ENCODE results near the gene FAM53A. TPM values are rescaled to one million over a fixed set of nuclear protein-coding genes. Genes with fewer than 3 reads are reported as not detected.

The FAM53A gene
- total RNA-seq, 1 donor from 2014 or later, result 4.3 TPM

DNA sequence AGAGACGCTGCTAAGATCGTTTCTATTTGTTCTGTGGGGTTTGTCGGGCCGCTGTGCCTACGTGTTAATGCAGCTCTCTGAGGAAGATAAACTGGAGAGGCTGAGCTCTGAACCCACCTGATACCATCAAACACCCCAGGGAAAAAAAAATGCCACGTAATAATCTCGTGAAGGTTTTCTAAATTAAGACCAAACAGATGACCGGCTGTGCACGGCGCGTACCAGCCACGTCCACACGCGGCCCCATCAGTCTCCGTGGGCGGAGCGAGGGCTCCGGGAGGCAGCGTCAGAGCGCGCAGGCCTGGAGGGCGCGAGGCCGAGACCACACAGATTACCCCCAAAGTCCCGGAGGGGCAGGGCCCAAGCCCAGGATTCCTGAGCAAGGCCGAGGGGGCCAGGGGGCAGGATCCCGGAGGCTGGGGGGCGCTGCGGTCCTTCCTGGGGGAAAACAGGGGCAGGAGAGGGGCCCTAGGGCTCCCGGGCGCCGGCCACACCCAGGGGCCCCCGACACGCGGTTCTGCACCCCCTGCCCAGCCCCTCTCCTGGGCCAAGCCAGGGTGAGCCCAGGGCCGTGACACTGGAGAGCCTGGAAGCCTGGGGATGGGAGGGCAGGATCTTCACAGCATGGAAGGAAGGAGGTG is 91.9 kb downstream of the FAM53A start:
- Mint-ChIP-seq H3K4me3 (no peak overlapping the region), H3K4me1 (peaks cover 11% of the 10 kb centered on the region), H3K36me3 (ENCODE audit: low read depth) (no peaks in the 10 kb centered on the region), H3K27me3 (ENCODE audit: low read depth) (peaks cover 16% of the 10 kb centered on the region), H3K27ac (ENCODE audit: unreplicated experiment) (no peak overlapping the region), H3K9me3 (peaks cover 11% of the 10 kb centered on the region)
- no peak for DNase-seq (ENCODE audit: low read depth, low spot score)
- TF ChIP-seq, protein P1, sequence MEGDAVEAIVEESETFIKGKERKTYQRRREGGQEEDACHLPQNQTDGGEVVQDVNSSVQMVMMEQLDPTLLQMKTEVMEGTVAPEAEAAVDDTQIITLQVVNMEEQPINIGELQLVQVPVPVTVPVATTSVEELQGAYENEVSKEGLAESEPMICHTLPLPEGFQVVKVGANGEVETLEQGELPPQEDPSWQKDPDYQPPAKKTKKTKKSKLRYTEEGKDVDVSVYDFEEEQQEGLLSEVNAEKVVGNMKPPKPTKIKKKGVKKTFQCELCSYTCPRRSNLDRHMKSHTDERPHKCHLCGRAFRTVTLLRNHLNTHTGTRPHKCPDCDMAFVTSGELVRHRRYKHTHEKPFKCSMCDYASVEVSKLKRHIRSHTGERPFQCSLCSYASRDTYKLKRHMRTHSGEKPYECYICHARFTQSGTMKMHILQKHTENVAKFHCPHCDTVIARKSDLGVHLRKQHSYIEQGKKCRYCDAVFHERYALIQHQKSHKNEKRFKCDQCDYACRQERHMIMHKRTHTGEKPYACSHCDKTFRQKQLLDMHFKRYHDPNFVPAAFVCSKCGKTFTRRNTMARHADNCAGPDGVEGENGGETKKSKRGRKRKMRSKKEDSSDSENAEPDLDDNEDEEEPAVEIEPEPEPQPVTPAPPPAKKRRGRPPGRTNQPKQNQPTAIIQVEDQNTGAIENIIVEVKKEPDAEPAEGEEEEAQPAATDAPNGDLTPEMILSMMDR (conservative IDR thresholded peaks at IDR 0.05), result no peak

DNA sequence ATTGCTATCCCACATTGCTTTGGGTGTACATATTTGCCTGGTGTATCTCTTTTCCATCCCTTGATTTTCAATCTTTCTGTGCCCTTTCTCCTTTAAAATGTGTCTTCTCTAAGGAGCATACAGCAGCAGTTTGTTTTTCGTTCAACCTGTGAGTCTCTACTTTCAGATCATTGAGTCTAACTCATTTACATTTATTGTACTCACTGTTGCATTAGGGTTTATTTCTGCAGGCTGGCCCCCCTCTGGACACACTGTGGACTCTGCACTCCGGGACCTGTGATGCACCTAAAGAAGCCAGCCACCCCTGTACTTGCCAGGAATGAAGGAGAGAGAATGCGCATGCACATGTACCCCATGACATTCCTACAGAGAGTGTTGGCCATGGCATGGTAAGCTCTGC is 93.0 kb downstream of the FAM53A start:
- Mint-ChIP-seq H3K36me3 (ENCODE audit: low read depth) (peaks cover 4% of the 10 kb centered on the region), H3K4me3 (no peak overlapping the region), H3K9me3 (peaks cover 16% of the 10 kb centered on the region), H3K27ac (ENCODE audit: unreplicated experiment) (no peak overlapping the region), H3K27me3 (ENCODE audit: low read depth) (peaks cover 22% of the 10 kb centered on the region), H3K4me1 (peaks cover 11% of the 10 kb centered on the region)
- TF ChIP-seq, protein P1 (conservative IDR thresholded peaks at IDR 0.05), result no peak
- no peak for DNase-seq (ENCODE audit: low read depth, low spot score)

DNA sequence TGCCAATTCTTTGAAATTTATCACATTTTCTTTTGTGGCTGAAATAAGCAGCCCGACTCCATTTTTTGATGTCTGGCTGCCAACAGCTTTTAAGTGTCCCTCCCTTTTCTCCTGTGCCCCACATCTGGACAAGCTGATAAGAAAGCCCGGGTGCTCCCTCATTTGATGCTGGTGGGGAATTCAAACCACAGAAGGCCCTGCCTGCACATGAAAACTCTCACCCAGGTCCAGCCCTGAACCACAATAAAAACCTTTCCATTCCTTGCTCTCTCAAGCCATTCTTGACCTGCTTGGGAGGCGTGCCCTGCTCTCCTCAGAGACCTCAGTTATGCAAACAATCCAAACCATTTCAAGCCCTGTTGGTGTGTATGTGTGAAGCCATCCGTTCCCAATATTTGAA is 93.9 kb downstream of the FAM53A start:
- H3K27ac Mint-ChIP-seq (ENCODE audit: unreplicated experiment), result no peak overlapping the region
- no peak for DNase-seq (ENCODE audit: low read depth, low spot score)

More for the DNA sequence above, 93.9 kb downstream of the FAM53A start:
- H3K4me1 Mint-ChIP-seq, result peaks cover 11% of the 10 kb centered on the region
- peaks cover 16% of the 10 kb centered on the region for H3K9me3 Mint-ChIP-seq
- no peak overlapping the region for H3K4me3 Mint-ChIP-seq
- TF ChIP-seq, protein P1 (conservative IDR thresholded peaks at IDR 0.05), result no peak
- peaks cover 23% of the 10 kb centered on the region for H3K27me3 Mint-ChIP-seq (ENCODE audit: low read depth)
- H3K36me3 Mint-ChIP-seq (ENCODE audit: low read depth), result peaks cover 4% of the 10 kb centered on the region

Other genes starting within 250 kb of the FAM53A start
- 60.2 and 64.8 TPM in 2 replicates for gene SLBP, start 28.0 kb upstream of the FAM53A start, total RNA-seq
- 36.6 and 37.4 TPM in 2 replicates for gene TMEM129, start 37.0 kb upstream of the FAM53A start, total RNA-seq
- 159 and 165 TPM in 2 replicates for gene TACC3, start 37.2 kb upstream of the FAM53A start, total RNA-seq
- gene FGFR3, start 109.0 kb upstream of the FAM53A start, total RNA-seq, result 42.5 and 48.1 TPM in 2 replicates
- gene LETM1, start 171.8 kb upstream of the FAM53A start, total RNA-seq, result 59.5 and 60.6 TPM in 2 replicates
- 269 and 274 TPM in 2 replicates for gene NSD2, start 187.1 kb upstream of the FAM53A start, total RNA-seq

All from neural crest cell (in vitro differentiated cells).